AG09319 (cell line): ENCODE results near the gene HNF4A.

Experiments
- DNase-seq: peaks from one replicate; pipeline ENCODE4 v3.0.0-alpha.2; 2010; ENCODE audit warnings: low read depth; ENCODE audit errors: extremely low read depth
- TF ChIP-seq, protein P1 (sequence below): IDR thresholded peaks from 2 replicates; pipeline ENCODE4 v1.5.1; 2011; ENCODE audit warnings: low read depth, mild to moderate bottlenecking, inconsistent platforms, low read length, moderate library complexity

HNF4A gene

DNA sequence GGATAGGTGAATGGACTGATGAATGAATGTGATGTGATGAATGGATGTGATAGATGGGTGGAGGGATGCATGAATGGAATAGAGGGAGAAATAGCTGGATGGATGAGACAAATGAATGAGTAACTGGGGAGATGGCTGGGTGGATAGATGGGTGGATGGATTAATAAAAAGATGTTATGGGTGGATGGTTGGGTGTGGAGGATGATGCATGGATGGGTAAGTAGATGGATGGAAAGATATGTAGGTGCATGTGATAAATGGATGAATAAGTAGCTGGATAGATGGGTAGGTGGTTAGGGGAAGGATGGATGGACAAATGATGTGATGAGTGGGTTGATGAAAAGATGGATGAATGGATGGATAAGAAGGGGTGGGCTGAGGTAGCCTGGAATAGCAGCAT lies 4.7 kb downstream of the HNF4A start:
- TF ChIP-seq, protein P1, sequence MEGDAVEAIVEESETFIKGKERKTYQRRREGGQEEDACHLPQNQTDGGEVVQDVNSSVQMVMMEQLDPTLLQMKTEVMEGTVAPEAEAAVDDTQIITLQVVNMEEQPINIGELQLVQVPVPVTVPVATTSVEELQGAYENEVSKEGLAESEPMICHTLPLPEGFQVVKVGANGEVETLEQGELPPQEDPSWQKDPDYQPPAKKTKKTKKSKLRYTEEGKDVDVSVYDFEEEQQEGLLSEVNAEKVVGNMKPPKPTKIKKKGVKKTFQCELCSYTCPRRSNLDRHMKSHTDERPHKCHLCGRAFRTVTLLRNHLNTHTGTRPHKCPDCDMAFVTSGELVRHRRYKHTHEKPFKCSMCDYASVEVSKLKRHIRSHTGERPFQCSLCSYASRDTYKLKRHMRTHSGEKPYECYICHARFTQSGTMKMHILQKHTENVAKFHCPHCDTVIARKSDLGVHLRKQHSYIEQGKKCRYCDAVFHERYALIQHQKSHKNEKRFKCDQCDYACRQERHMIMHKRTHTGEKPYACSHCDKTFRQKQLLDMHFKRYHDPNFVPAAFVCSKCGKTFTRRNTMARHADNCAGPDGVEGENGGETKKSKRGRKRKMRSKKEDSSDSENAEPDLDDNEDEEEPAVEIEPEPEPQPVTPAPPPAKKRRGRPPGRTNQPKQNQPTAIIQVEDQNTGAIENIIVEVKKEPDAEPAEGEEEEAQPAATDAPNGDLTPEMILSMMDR, result no peak
- no peak for DNase-seq

DNA sequence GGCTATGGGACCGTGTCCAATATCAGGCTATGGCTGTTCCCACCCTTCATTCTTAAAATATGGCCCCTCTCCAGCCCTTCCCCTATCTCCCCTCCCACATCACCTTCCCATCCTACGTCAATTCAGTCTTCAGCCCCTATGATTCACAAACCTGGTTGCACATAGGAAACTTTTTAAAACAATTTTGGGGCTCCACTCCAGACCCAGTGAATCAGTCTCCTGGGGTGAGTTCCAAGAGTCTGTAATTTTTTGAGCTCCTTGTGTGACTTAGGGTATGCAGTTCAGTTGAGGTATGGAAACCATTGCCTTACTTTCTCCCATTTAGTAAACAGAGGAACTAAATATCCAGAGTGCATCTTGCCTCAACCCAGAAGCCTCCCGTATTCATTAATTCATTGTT lies 5.5 kb downstream of the HNF4A start:
- DNase-seq, result no peak
- TF ChIP-seq, protein P1, result no peak

GRCh38 chr20:44362466-44362940 lies 7.0 kb downstream of the HNF4A start:
- TF ChIP-seq, protein P1, result no peak
- DNase-seq, result no peak

GRCh38 chr20:44364068-44364467 lies 8.6 kb downstream of the HNF4A start:
- no peak for DNase-seq
- TF ChIP-seq, protein P1, result no peak

- no peak for DNase-seq
- TF ChIP-seq, protein P1, result no peak
Observed at GRCh38 chr20:44364780-44365179, 9.3 kb downstream of the HNF4A start.

DNA sequence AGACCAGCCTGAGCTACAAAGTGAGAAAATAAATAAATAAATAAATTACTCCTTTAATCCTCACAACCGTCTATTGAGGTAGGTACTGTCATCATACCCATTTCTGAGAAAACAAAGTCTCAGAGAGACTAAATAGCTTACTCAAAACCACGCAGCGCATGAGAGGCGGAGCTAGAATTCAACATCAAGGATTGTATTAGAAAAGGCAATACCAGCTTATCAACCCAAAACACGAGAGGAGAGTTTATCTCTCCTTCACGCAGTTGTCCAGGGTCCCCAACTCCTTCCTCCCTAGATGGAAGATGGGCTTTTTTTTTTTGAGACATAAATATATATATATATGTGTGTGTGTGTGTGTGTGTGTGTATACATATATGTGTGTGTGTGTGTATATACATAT lies 12.2 kb downstream of the HNF4A start:
- TF ChIP-seq, protein P1, result no peak

GRCh38 chr20:44370639-44371218 lies 15.2 kb downstream of the HNF4A start:
- TF ChIP-seq, protein P1, result no peak
- no peak for DNase-seq

More for the DNA sequence above, 12.2 kb downstream of the HNF4A start:
- no peak for DNase-seq
